ENCODE results near the gene SELPLG.

DNA sequence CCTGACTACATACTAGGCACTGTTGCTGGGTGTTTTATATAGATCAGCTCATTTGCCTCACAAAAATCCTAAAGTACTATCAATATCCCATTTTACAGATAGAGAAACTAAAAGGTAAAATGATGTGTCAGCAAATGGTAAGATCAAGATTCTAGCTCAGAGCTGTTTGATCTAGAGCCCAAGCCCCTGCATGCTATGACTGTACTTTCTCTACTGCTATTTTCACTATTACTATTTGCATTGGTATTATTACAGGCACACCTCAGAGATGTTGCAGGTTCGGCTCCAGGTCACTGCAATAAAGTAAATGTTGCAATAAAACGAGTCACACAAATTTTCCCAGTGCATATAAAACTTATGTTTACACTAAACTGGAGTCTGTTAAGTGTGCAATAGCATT is 60.4 kb downstream of the SELPLG start:
- TF ChIP-seq, protein P1, sequence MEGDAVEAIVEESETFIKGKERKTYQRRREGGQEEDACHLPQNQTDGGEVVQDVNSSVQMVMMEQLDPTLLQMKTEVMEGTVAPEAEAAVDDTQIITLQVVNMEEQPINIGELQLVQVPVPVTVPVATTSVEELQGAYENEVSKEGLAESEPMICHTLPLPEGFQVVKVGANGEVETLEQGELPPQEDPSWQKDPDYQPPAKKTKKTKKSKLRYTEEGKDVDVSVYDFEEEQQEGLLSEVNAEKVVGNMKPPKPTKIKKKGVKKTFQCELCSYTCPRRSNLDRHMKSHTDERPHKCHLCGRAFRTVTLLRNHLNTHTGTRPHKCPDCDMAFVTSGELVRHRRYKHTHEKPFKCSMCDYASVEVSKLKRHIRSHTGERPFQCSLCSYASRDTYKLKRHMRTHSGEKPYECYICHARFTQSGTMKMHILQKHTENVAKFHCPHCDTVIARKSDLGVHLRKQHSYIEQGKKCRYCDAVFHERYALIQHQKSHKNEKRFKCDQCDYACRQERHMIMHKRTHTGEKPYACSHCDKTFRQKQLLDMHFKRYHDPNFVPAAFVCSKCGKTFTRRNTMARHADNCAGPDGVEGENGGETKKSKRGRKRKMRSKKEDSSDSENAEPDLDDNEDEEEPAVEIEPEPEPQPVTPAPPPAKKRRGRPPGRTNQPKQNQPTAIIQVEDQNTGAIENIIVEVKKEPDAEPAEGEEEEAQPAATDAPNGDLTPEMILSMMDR (IDR thresholded peaks at IDR 0.05) = no peak
- TF ChIP-seq POLR2A (IDR thresholded peaks at IDR 0.05) = no peak

Measured in stomach (tissue), 4 donors.